ENCODE results near the gene C4orf54. TPM values are rescaled to one million over a fixed set of nuclear protein-coding genes. Genes with fewer than 3 reads are reported as not detected.

Gene C4orf54
- total and polyA plus RNA-seq, 2 donors = 0.23 to 1.4 TPM

Other genes starting within 250 kb of the C4orf54 start
- gene ADH7, start 222.5 kb downstream of the C4orf54 start, total RNA-seq = not detected
- 2.1 TPM for gene ADH7, start 222.5 kb downstream of the C4orf54 start, polyA plus RNA-seq
- gene C4orf17, start 146.8 kb downstream of the C4orf54 start, total RNA-seq = not detected
- 0.09 TPM for gene C4orf17, start 146.8 kb downstream of the C4orf54 start, polyA plus RNA-seq
- 9.8 TPM for gene TRMT10A, start 93.8 kb downstream of the C4orf54 start, total RNA-seq
- 5.6 TPM for gene TRMT10A, start 93.8 kb downstream of the C4orf54 start, polyA plus RNA-seq
- gene MTTP, start 83.0 kb downstream of the C4orf54 start, total RNA-seq = 0.42 TPM
- 0.34 TPM for gene MTTP, start 83.0 kb downstream of the C4orf54 start, polyA plus RNA-seq
- gene DAPP1, start 159.0 kb upstream of the C4orf54 start, total RNA-seq = 24.4 TPM
- gene DAPP1, start 159.0 kb upstream of the C4orf54 start, polyA plus RNA-seq = 17.5 TPM
- 44.1 TPM for gene LAMTOR3, start 236.6 kb upstream of the C4orf54 start, total RNA-seq
- gene LAMTOR3, start 236.6 kb upstream of the C4orf54 start, polyA plus RNA-seq = 91.8 TPM

Measured in thymus (tissue), 2 donors.